HCT116 (cell line): Measurements from ENCODE around the gene TFE3. TPM values are rescaled to one million over a fixed set of nuclear protein-coding genes. Genes with fewer than 3 reads are reported as not detected.

Experiments used
- ATAC-seq: fragments of 200-7000 bp; cut with Tn5 transposase; 2 replicates; pipeline ENCODE4 v1.9.1; 2020; ENCODE audit warnings: mild to moderate bottlenecking, moderate library complexity
- BruUV-seq: library from RNA; stranded (reverse); fragments of 400-500 nt; replicated peaks from 2 replicates; lab custom pipeline; 2021; lab: Mats Ljungman, UMichigan
- CTCF ChIA-PET: fragments of 300-600 bp; sonication (Branson Sonifier 250); formaldehyde crosslinking; loops from one replicate; lab custom pipeline; 2021; ENCODE audit warnings: antibody characterized with exemption; lab: Charles Lee
- POLR2A ChIA-PET: fragments of 300-600, 350-600 bp; sonication (Branson Sonifier 250); formaldehyde crosslinking; loops from one replicate; lab custom pipeline; 2021; ENCODE audit warnings: antibody characterized with exemption; lab: Charles Lee
- RAD21 ChIA-PET, 2 experiments: fragments of 300-600 bp; sonication (Branson Sonifier 250); formaldehyde crosslinking; loops; one replicate each; lab custom pipeline; 2023; ENCODE audit warnings: low total read pairs in 2 of 2; ENCODE audit not compliant: uncharacterized antibody in 2 of 2, unreplicated experiment in 2 of 2, low non-redundant PET in 1 of 2; lab: Charles Lee
- DNase-seq: peaks from one replicate; pipeline ENCODE4 v3.0.0-alpha.2; 2010; ENCODE audit warnings: low read depth, low spot score
- H2AFZ ChIP-seq: fragments of 200-600 bp; shearing (Covaris generic), sonication (generic); 2 replicates; pipeline ENCODE4 v1.6.1; 2017; ENCODE audit warnings: low read depth, mixed run types, mixed read lengths, antibody characterized with exemption, low read length; ENCODE audit not compliant: poor library complexity, severe bottlenecking
- H3K27ac ChIP-seq: 2 replicates; pipeline ENCODE4 v1.5.1; 2012; ENCODE audit warnings: low read depth, low read length
- H3K27me3 ChIP-seq: fragments of 200-600 bp; sonication (generic); 2 replicates; pipeline ENCODE4 v1.6.1; 2016; ENCODE audit warnings: mixed run types, low read length, mixed read lengths; ENCODE audit not compliant: insufficient read depth
- H3K36me3 ChIP-seq, 2 experiments: fragments of 200-500 bp in 1 of 2; fragments of 200-600 bp in 1 of 2; sonication (Bioruptor generic) in 1 of 2; sonication (generic) in 1 of 2; 2 replicates each; pipeline versions ENCODE4 v1.5.1 to v1.6.1; 2014 to 2016; ENCODE audit warnings: low read length in 2 of 2, inconsistent platforms in 1 of 2, mixed read lengths in 1 of 2, mixed run types in 1 of 2; ENCODE audit not compliant: insufficient read depth in 2 of 2, control insufficient read depth in 1 of 2
- H3K4me1 ChIP-seq, 2 experiments: fragments of 200-600 bp in 1 of 2; sonication (generic) in 1 of 2; 2 replicates each; pipeline versions ENCODE4 v1.5.1 to v1.6.1; 2012 to 2017; ENCODE audit warnings: low read length in 2 of 2, inconsistent platforms in 1 of 2, mild to moderate bottlenecking in 1 of 2, mixed read lengths in 1 of 2, mixed run types in 1 of 2, moderate library complexity in 1 of 2; ENCODE audit not compliant: insufficient read depth in 2 of 2, control insufficient read depth in 1 of 2
- H3K4me2 ChIP-seq: fragments of 200-600 bp; sonication (generic); 2 replicates; pipeline ENCODE4 v1.6.1; 2017; ENCODE audit warnings: mixed run types, low read length, mixed read lengths
- H3K4me3 ChIP-seq, 2 experiments: fragments of 200-600 bp in 1 of 2; sonication (generic) in 1 of 2; replicated peaks in 1 of 2; 2 replicates each; pipeline ENCODE4 v1.5.1; 2011 to 2016; ENCODE audit warnings: low read length in 2 of 2, control low read depth in 1 of 2, low read depth in 1 of 2, mild to moderate bottlenecking in 1 of 2, mixed read lengths in 1 of 2, mixed run types in 1 of 2
- H3K79me2 ChIP-seq: fragments of 200-600 bp; sonication (generic); 2 replicates; pipeline ENCODE4 v1.6.1; 2017; ENCODE audit warnings: mild to moderate bottlenecking, mixed run types, low read length, moderate library complexity, mixed read lengths; ENCODE audit not compliant: insufficient read depth
- H3K9ac ChIP-seq: fragments of 200-600 bp; sonication (generic); 2 replicates; pipeline ENCODE4 v1.6.1; 2016; ENCODE audit warnings: low read length, mixed read lengths
- H3K9me2 ChIP-seq: fragments of 200-600 bp; sonication (generic), shearing (Covaris generic); 2 replicates; pipeline ENCODE4 v1.6.1; 2017; ENCODE audit warnings: mixed run types, mild to moderate bottlenecking, moderate library complexity; ENCODE audit not compliant: insufficient read depth
- H3K9me3 ChIP-seq, 2 experiments: fragments of 200-500 bp in 1 of 2; fragments of 200-600 bp in 1 of 2; sonication (Bioruptor generic) in 1 of 2; sonication (generic) in 1 of 2; 2 replicates each; pipeline ENCODE4 v1.6.1; 2014 to 2017; ENCODE audit warnings: low read length in 2 of 2, mixed read lengths in 2 of 2, inconsistent platforms in 1 of 2, low read depth in 1 of 2, mild to moderate bottlenecking in 1 of 2, mixed run types in 1 of 2, moderate library complexity in 1 of 2; ENCODE audit not compliant: control insufficient read depth in 1 of 2, insufficient read depth in 1 of 2
- H4K20me1 ChIP-seq: fragments of 200-600 bp; sonication (generic), shearing (Covaris generic); 2 replicates; pipeline ENCODE4 v1.6.1; 2017; ENCODE audit warnings: mixed run types, mild to moderate bottlenecking, moderate library complexity; ENCODE audit not compliant: insufficient read depth
- CBX3 ChIP-seq: IDR thresholded peaks from 2 replicates; pipeline ENCODE4 v1.6.1; 2012; ENCODE audit warnings: low read depth
- ELF1 ChIP-seq: IDR thresholded peaks from 2 replicates; pipeline ENCODE4 v1.6.1; 2012; ENCODE audit warnings: low read depth, borderline replicate concordance
- EZH2 ChIP-seq: fragments of 200-600 bp; sonication (generic); IDR thresholded peaks from 2 replicates; pipeline ENCODE4 v1.6.1; 2017; ENCODE audit warnings: antibody characterized with exemption, mixed run types
- EZH2phosphoT487 ChIP-seq: fragments of 200-600 bp; IDR thresholded peaks from 2 replicates; pipeline ENCODE4 v1.6.1; 2018; ENCODE audit warnings: antibody characterized with exemption, borderline replicate concordance
- FOSL1 ChIP-seq: IDR thresholded peaks from 2 replicates; pipeline ENCODE4 v1.6.1; 2012; ENCODE audit warnings: low read depth
- JUND ChIP-seq: IDR thresholded peaks from 2 replicates; pipeline ENCODE4 v1.6.1; 2012
- POLR2A ChIP-seq: IDR thresholded peaks from 2 replicates; pipeline ENCODE4 v1.7.0; 2011; ENCODE audit warnings: borderline replicate concordance; ENCODE audit not compliant: insufficient read depth, insufficient read length; ENCODE audit errors: extremely low read depth
- POLR2AphosphoS5 ChIP-seq: IDR thresholded peaks from 2 replicates; pipeline ENCODE4 v1.6.1; 2011; ENCODE audit warnings: mild to moderate bottlenecking, low read depth, low read length, moderate library complexity
- SP1 ChIP-seq: IDR thresholded peaks from 2 replicates; pipeline ENCODE4 v1.6.1; 2012; ENCODE audit warnings: low read depth
- TCF7L2 ChIP-seq: IDR thresholded peaks from 2 replicates; pipeline ENCODE4 v1.7.0; 2011; ENCODE audit warnings: borderline replicate concordance, inconsistent platforms; ENCODE audit not compliant: insufficient read depth, insufficient read length; ENCODE audit errors: extremely low read depth
- YY1 ChIP-seq: IDR thresholded peaks from 2 replicates; pipeline ENCODE4 v1.6.1; 2011; ENCODE audit warnings: low read length, low read depth, moderate library complexity, mild to moderate bottlenecking; ENCODE audit not compliant: insufficient replicate concordance; ENCODE audit errors: extremely low read depth
- ZFX ChIP-seq: fragments of 450-650 bp; IDR thresholded peaks from 2 replicates; pipeline ENCODE4 v1.6.1; 2017
- intact Hi-C: fragments of 100-400 bp; cut with micrococcal nuclease; formaldehyde crosslinking; loops from 2 replicates; pipeline ENCODE4 v1.10.0; 2022
- total RNA-seq: library from RNA; stranded (reverse); gene quantifications from one replicate; pipeline ENCODE4 v1.2.1, GENCODE V29; 2021; ENCODE audit not compliant: unreplicated experiment
- TF ChIP-seq, protein P1 (sequence below), 3 experiments: fragments of 200-600 bp in 1 of 3; sonication (generic) in 1 of 3; IDR thresholded peaks in 2 of 3; conservative IDR thresholded peaks in 1 of 3; 2 replicates each; pipeline ENCODE4 v1.5.1; 2012 to 2017; ENCODE audit warnings: low read depth in 2 of 3, low read length in 2 of 3, antibody characterized with exemption in 1 of 3, borderline replicate concordance in 1 of 3, control low read depth in 1 of 3, mild to moderate bottlenecking in 1 of 3, mixed read lengths in 1 of 3, mixed run types in 1 of 3, moderate library complexity in 1 of 3; ENCODE audit not compliant: insufficient read depth in 1 of 3
- TF ChIP-seq, protein P2 (sequence below): IDR thresholded peaks from 2 replicates; pipeline ENCODE4 v1.6.1; 2011; ENCODE audit warnings: mild to moderate bottlenecking, low read length, moderate library complexity; ENCODE audit not compliant: insufficient replicate concordance; ENCODE audit errors: extremely low read depth
- TF ChIP-seq, protein P3 (sequence below): IDR thresholded peaks from 2 replicates; pipeline ENCODE4 v1.6.1; 2012
- TF ChIP-seq, protein P4 (sequence below): IDR thresholded peaks from 2 replicates; pipeline ENCODE4 v1.6.1; 2012; ENCODE audit warnings: low read depth

TFE3 gene
- total RNA-seq, 1 experiment from 2014 or later, result 17.1 TPM

DNA sequence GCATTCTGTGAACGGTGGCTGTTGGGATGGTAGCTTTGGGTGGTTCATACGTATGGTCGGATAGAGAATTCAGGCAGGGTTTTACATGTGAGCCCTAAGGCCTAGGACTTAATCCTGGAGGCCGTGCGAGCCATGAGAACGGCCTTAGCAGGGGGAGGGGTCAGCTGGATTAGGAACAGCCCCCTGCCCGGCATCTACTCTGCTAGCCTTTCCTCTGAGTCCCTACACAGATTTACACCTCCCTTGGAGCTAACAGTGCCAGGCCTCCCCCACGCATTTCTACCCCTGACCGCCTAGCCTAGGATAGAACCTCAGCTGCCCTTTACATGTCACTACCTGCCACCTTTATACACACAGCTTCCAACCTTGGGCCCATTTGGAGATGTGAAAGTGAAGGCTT, 23.5 kb upstream of the TFE3 start:
- no peaks in the 10 kb centered on the region for H3K4me1 ChIP-seq
- no peak overlapping the region for H2AFZ ChIP-seq
- H3K9me3 ChIP-seq, result no peaks in the 10 kb centered on the region
- no peaks in the 10 kb centered on the region for H3K79me2 ChIP-seq
- ChIA-PET CTCF (no interaction called here), RAD21 (no interaction called here), POLR2A (no interaction called here)
- no peaks in the 10 kb centered on the region for H4K20me1 ChIP-seq
- no peak overlapping the region for H3K4me2 ChIP-seq
- H3K4me3 ChIP-seq, result no peak overlapping the region
- H3K27ac ChIP-seq, result no peak overlapping the region
- H3K27me3 ChIP-seq, result no peaks in the 10 kb centered on the region
- intact Hi-C loops, result no loop called here
- ATAC-seq (no peak), DNase-seq (no peak)
- BruUV-seq, result no TSS peak
- H3K9me2 ChIP-seq, result no peaks in the 10 kb centered on the region
- TF ChIP-seq, protein P1, sequence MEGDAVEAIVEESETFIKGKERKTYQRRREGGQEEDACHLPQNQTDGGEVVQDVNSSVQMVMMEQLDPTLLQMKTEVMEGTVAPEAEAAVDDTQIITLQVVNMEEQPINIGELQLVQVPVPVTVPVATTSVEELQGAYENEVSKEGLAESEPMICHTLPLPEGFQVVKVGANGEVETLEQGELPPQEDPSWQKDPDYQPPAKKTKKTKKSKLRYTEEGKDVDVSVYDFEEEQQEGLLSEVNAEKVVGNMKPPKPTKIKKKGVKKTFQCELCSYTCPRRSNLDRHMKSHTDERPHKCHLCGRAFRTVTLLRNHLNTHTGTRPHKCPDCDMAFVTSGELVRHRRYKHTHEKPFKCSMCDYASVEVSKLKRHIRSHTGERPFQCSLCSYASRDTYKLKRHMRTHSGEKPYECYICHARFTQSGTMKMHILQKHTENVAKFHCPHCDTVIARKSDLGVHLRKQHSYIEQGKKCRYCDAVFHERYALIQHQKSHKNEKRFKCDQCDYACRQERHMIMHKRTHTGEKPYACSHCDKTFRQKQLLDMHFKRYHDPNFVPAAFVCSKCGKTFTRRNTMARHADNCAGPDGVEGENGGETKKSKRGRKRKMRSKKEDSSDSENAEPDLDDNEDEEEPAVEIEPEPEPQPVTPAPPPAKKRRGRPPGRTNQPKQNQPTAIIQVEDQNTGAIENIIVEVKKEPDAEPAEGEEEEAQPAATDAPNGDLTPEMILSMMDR (IDR thresholded peaks at IDR 0.05 in 2 of 3, conservative IDR thresholded peaks at IDR 0.05 in 1 of 3; ENCODE audit: borderline replicate concordance in 1 of 3, insufficient read depth in 1 of 3, low read depth in 2 of 3, low read length in 2 of 3), result no peak
- TF ChIP-seq EZH2 (no peak), ELF1 (no peak), TCF7L2 (no peak), ZFX (no peak), FOSL1 (no peak), YY1 (no peak), EZH2phosphoT487 (no peak), SP1 (no peak), CBX3 (no peak), JUND (no peak), POLR2AphosphoS5 (no peak), POLR2A (no peak)
- TF ChIP-seq, protein P2, sequence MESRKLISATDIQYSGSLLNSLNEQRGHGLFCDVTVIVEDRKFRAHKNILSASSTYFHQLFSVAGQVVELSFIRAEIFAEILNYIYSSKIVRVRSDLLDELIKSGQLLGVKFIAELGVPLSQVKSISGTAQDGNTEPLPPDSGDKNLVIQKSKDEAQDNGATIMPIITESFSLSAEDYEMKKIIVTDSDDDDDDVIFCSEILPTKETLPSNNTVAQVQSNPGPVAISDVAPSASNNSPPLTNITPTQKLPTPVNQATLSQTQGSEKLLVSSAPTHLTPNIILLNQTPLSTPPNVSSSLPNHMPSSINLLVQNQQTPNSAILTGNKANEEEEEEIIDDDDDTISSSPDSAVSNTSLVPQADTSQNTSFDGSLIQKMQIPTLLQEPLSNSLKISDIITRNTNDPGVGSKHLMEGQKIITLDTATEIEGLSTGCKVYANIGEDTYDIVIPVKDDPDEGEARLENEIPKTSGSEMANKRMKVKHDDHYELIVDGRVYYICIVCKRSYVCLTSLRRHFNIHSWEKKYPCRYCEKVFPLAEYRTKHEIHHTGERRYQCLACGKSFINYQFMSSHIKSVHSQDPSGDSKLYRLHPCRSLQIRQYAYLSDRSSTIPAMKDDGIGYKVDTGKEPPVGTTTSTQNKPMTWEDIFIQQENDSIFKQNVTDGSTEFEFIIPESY, result no peak
- TF ChIP-seq, protein P3, sequence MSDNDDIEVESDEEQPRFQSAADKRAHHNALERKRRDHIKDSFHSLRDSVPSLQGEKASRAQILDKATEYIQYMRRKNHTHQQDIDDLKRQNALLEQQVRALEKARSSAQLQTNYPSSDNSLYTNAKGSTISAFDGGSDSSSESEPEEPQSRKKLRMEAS, result no peak
- TF ChIP-seq, protein P4, sequence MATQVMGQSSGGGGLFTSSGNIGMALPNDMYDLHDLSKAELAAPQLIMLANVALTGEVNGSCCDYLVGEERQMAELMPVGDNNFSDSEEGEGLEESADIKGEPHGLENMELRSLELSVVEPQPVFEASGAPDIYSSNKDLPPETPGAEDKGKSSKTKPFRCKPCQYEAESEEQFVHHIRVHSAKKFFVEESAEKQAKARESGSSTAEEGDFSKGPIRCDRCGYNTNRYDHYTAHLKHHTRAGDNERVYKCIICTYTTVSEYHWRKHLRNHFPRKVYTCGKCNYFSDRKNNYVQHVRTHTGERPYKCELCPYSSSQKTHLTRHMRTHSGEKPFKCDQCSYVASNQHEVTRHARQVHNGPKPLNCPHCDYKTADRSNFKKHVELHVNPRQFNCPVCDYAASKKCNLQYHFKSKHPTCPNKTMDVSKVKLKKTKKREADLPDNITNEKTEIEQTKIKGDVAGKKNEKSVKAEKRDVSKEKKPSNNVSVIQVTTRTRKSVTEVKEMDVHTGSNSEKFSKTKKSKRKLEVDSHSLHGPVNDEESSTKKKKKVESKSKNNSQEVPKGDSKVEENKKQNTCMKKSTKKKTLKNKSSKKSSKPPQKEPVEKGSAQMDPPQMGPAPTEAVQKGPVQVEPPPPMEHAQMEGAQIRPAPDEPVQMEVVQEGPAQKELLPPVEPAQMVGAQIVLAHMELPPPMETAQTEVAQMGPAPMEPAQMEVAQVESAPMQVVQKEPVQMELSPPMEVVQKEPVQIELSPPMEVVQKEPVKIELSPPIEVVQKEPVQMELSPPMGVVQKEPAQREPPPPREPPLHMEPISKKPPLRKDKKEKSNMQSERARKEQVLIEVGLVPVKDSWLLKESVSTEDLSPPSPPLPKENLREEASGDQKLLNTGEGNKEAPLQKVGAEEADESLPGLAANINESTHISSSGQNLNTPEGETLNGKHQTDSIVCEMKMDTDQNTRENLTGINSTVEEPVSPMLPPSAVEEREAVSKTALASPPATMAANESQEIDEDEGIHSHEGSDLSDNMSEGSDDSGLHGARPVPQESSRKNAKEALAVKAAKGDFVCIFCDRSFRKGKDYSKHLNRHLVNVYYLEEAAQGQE, result no peak
- TF ChIP-seq, all 23 proteins: peak for 0
- Histone ChIP-seq H3K9ac (no peak overlapping the region), H3K36me3 (no peaks in the 10 kb centered on the region)
